HepG2 (cell line): ENCODE data around the gene BPIFA2. TPM values are rescaled to one million over a fixed set of nuclear protein-coding genes. Genes with fewer than 3 reads are reported as not detected.

Experiments
- CBX1 ChIP-seq: IDR thresholded peaks from one replicate; pipeline ENCODE4 v1.6.1; 2016; ENCODE audit warnings: antibody characterized with exemption, low read depth
- ELF1 ChIP-seq: sonication (generic); formaldehyde crosslinking; IDR thresholded peaks from 2 replicates; pipeline ENCODE4 v1.4.0; 2020; ENCODE audit warnings: missing genetic modification reagents
- FOXA3 ChIP-seq: IDR thresholded peaks from 2 replicates; pipeline ENCODE4 v1.6.1; 2016; ENCODE audit warnings: missing genetic modification reagents, missing compliant biosample characterization
- GATAD1 ChIP-seq: IDR thresholded peaks from 2 replicates; pipeline ENCODE4 v1.6.1; 2016; ENCODE audit warnings: missing genetic modification reagents, missing compliant biosample characterization
- GLI4 ChIP-seq: sonication (generic); formaldehyde crosslinking; IDR thresholded peaks from 2 replicates; pipeline ENCODE4 v1.5.1; 2020; ENCODE audit warnings: missing genetic modification reagents, mild to moderate bottlenecking, moderate library complexity, borderline replicate concordance
- NCOA2 ChIP-seq: sonication (generic); formaldehyde crosslinking; IDR thresholded peaks from 2 replicates; pipeline ENCODE4 v1.8.0; 2022; ENCODE audit warnings: inconsistent platforms
- NFE2 ChIP-seq: sonication (generic); formaldehyde crosslinking; IDR thresholded peaks from 2 replicates; pipeline ENCODE4 v1.4.0; 2020; ENCODE audit warnings: missing genetic modification reagents
- SOX13 ChIP-seq, 3 experiments: fragments of 450-650 bp in 1 of 3; sonication (generic) in 1 of 3; formaldehyde crosslinking in 1 of 3; IDR thresholded peaks in 2 of 3; conservative IDR thresholded peaks in 1 of 3; 2 replicates each; pipeline versions ENCODE4 v1.5.0 to v1.6.1; 2016 to 2020; ENCODE audit warnings: antibody characterized with exemption in 1 of 3, mild to moderate bottlenecking in 1 of 3, missing compliant biosample characterization in 1 of 3, missing genetic modification reagents in 1 of 3, moderate library complexity in 1 of 3
- TAF1 ChIP-seq: sonication (generic); formaldehyde crosslinking; IDR thresholded peaks from 2 replicates; pipeline ENCODE4 v1.4.0; 2020; ENCODE audit warnings: missing genetic modification reagents
- ZNF30 ChIP-seq: sonication (generic); formaldehyde crosslinking; IDR thresholded peaks from 2 replicates; pipeline ENCODE4 v1.5.0; 2020; ENCODE audit warnings: mild to moderate bottlenecking, missing genetic modification reagents
- ZNF337 ChIP-seq: sonication (generic); formaldehyde crosslinking; IDR thresholded peaks from 2 replicates; pipeline ENCODE4 v1.5.1; 2020; ENCODE audit warnings: missing genetic modification reagents, low read depth, mild to moderate bottlenecking, borderline replicate concordance
- ZNF383 ChIP-seq: sonication (generic); formaldehyde crosslinking; IDR thresholded peaks from 2 replicates; pipeline ENCODE4 v1.4.0; 2020; ENCODE audit warnings: missing genetic modification reagents, mild to moderate bottlenecking, borderline replicate concordance
- ZNF746 ChIP-seq: sonication (generic); formaldehyde crosslinking; IDR thresholded peaks from 2 replicates; pipeline ENCODE4 v1.8.0; 2022; ENCODE audit warnings: mild to moderate bottlenecking, missing genetic modification reagents
- ZNF839 ChIP-seq: sonication (generic); formaldehyde crosslinking; IDR thresholded peaks from 2 replicates; pipeline ENCODE4 v1.4.0; 2020; ENCODE audit warnings: missing genetic modification reagents, mild to moderate bottlenecking, borderline replicate concordance
- polyA plus RNA-seq, 8 experiments: library from polyadenylated mRNA; depleted of rRNA in 3 of 8; stranded (reverse) in 7 of 8; unstranded in 1 of 8; fragments of >200 nt; fragmentation: Illumina TruSeq in 4 of 8; extraction: Trizol in 4 of 8; gene quantifications; 2 replicates each; pipeline versions ENCODE4 v1.2.1 to v1.2.3, GENCODE V29; 2011 to 2016; ENCODE audit warnings: low read depth in 4 of 8, missing spikeins in 1 of 8, mixed read lengths in 1 of 8; ENCODE audit not compliant: insufficient read depth in 1 of 8
- total RNA-seq, 5 experiments: library from RNA; depleted of rRNA; stranded (reverse); fragments of >200 nt; fragmentation: Illumina TruSeq; extraction: Trizol; gene quantifications; 2 replicates each; pipeline ENCODE4 v1.2.3, GENCODE V29; 2016; ENCODE audit warnings: low read depth in 1 of 5
- TF ChIP-seq, protein P1 (sequence below): sonication (generic); formaldehyde crosslinking; IDR thresholded peaks from 2 replicates; pipeline ENCODE4 v1.4.0; 2020; ENCODE audit warnings: mild to moderate bottlenecking, low read depth, missing genetic modification reagents
- TF ChIP-seq, protein P2 (sequence below): sonication (generic); formaldehyde crosslinking; IDR thresholded peaks from 2 replicates; pipeline ENCODE4 v1.4.0; 2020; ENCODE audit warnings: mild to moderate bottlenecking, missing genetic modification reagents
- TF ChIP-seq, protein P3 (sequence below): sonication (generic); formaldehyde crosslinking; IDR thresholded peaks from 2 replicates; pipeline ENCODE4 v1.5.0; 2020; ENCODE audit warnings: missing genetic modification reagents, mild to moderate bottlenecking, borderline replicate concordance
- TF ChIP-seq, protein P4 (sequence below): sonication (generic); IDR thresholded peaks from 2 replicates; pipeline ENCODE4 v1.6.1; 2016; ENCODE audit warnings: low read depth, borderline replicate concordance
- TF ChIP-seq, protein P5 (sequence below): fragments of 450-650 bp; IDR thresholded peaks from 2 replicates; pipeline ENCODE4 v1.6.1; 2017; ENCODE audit warnings: mild to moderate bottlenecking
- TF ChIP-seq, protein P6 (sequence below): sonication (generic); formaldehyde crosslinking; IDR thresholded peaks from 2 replicates; pipeline ENCODE4 v1.5.1; 2020; ENCODE audit warnings: mild to moderate bottlenecking, missing genetic modification reagents, moderate library complexity
- TF ChIP-seq, protein P7 (sequence below): sonication (generic); formaldehyde crosslinking; IDR thresholded peaks from 2 replicates; pipeline ENCODE4 v1.4.0; 2020; ENCODE audit warnings: missing genetic modification reagents

The BPIFA2 gene
- total and polyA plus RNA-seq, 2 of the 13 experiments (the other 11 are each of a cell fraction or from before 2014, with no cell fraction given), result not detected

DNA sequence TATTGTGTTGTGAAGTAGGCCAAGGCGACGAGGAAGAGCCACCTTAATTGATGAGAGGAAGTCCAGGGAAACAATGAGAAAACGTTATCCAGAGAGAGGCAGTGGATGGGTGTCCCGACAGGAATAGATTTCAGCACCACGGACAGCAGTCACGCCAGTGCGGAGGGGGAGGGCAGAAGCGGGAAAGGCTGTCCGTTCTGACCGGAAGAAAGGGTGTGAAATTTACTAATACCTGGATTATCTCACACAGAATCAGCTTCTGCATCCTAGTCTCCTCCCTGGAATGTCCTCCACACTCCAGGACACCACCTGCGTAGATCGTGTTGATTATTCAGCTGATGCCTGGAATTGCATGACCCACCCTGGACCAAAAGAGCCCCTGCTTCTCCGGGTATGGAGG, 41.8 kb downstream of the BPIFA2 start (continued):
- TF ChIP-seq, protein P1, sequence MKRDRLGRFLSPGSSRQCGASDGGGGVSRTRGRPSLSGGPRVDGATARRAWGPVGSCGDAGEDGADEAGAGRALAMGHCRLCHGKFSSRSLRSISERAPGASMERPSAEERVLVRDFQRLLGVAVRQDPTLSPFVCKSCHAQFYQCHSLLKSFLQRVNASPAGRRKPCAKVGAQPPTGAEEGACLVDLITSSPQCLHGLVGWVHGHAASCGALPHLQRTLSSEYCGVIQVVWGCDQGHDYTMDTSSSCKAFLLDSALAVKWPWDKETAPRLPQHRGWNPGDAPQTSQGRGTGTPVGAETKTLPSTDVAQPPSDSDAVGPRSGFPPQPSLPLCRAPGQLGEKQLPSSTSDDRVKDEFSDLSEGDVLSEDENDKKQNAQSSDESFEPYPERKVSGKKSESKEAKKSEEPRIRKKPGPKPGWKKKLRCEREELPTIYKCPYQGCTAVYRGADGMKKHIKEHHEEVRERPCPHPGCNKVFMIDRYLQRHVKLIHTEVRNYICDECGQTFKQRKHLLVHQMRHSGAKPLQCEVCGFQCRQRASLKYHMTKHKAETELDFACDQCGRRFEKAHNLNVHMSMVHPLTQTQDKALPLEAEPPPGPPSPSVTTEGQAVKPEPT (CRISPR knock-in tag), result peak; percentile 93; the same call in 1 of the 2 replicates
- TF ChIP-seq NCOA2 (CRISPR knock-in tag), result peak; percentile 82
- TF ChIP-seq, protein P2, sequence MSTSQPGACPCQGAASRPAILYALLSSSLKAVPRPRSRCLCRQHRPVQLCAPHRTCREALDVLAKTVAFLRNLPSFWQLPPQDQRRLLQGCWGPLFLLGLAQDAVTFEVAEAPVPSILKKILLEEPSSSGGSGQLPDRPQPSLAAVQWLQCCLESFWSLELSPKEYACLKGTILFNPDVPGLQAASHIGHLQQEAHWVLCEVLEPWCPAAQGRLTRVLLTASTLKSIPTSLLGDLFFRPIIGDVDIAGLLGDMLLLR (CRISPR knock-in tag), result peak; percentile 84; the same call in 1 of the 2 replicates
- peak; percentile 65; the same call in 1 of the 2 replicates for TF ChIP-seq ZNF30 (CRISPR knock-in tag)
- TF ChIP-seq, protein P3, sequence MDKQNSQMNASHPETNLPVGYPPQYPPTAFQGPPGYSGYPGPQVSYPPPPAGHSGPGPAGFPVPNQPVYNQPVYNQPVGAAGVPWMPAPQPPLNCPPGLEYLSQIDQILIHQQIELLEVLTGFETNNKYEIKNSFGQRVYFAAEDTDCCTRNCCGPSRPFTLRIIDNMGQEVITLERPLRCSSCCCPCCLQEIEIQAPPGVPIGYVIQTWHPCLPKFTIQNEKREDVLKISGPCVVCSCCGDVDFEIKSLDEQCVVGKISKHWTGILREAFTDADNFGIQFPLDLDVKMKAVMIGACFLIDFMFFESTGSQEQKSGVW (CRISPR knock-in tag), result no peak
- TF ChIP-seq ZNF746 (CRISPR knock-in tag), result peak; percentile 84
- TF ChIP-seq, protein P4, sequence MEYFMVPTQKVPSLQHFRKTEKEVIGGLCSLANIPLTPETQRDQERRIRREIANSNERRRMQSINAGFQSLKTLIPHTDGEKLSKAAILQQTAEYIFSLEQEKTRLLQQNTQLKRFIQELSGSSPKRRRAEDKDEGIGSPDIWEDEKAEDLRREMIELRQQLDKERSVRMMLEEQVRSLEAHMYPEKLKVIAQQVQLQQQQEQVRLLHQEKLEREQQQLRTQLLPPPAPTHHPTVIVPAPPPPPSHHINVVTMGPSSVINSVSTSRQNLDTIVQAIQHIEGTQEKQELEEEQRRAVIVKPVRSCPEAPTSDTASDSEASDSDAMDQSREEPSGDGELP, result no peak
- no peak for TF ChIP-seq TAF1 (CRISPR knock-in tag)
- no peak for TF ChIP-seq CBX1
- TF ChIP-seq, protein P5, sequence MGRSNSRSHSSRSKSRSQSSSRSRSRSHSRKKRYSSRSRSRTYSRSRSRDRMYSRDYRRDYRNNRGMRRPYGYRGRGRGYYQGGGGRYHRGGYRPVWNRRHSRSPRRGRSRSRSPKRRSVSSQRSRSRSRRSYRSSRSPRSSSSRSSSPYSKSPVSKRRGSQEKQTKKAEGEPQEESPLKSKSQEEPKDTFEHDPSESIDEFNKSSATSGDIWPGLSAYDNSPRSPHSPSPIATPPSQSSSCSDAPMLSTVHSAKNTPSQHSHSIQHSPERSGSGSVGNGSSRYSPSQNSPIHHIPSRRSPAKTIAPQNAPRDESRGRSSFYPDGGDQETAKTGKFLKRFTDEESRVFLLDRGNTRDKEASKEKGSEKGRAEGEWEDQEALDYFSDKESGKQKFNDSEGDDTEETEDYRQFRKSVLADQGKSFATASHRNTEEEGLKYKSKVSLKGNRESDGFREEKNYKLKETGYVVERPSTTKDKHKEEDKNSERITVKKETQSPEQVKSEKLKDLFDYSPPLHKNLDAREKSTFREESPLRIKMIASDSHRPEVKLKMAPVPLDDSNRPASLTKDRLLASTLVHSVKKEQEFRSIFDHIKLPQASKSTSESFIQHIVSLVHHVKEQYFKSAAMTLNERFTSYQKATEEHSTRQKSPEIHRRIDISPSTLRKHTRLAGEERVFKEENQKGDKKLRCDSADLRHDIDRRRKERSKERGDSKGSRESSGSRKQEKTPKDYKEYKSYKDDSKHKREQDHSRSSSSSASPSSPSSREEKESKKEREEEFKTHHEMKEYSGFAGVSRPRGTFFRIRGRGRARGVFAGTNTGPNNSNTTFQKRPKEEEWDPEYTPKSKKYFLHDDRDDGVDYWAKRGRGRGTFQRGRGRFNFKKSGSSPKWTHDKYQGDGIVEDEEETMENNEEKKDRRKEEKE, result no peak
- TF ChIP-seq ZNF337 (CRISPR knock-in tag), result no peak
- TF ChIP-seq SOX13 (IDR thresholded peaks at IDR 0.05), result no peak
- TF ChIP-seq SOX13 (CRISPR knock-in tag; conservative IDR thresholded peaks at IDR 0.05 in 1 of 2, IDR thresholded peaks at IDR 0.05 in 1 of 2), result peak in 1 of 2 experiments; percentile 65; a peak in 1 of 4 replicates
- TF ChIP-seq, protein P6, sequence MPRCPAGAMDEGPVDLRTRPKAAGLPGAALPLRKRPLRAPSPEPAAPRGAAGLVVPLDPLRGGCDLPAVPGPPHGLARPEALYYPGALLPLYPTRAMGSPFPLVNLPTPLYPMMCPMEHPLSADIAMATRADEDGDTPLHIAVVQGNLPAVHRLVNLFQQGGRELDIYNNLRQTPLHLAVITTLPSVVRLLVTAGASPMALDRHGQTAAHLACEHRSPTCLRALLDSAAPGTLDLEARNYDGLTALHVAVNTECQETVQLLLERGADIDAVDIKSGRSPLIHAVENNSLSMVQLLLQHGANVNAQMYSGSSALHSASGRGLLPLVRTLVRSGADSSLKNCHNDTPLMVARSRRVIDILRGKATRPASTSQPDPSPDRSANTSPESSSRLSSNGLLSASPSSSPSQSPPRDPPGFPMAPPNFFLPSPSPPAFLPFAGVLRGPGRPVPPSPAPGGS (CRISPR knock-in tag), result peak; percentile 85; the same call in 1 of the 2 replicates
- peak; percentile 83 for TF ChIP-seq GATAD1 (CRISPR knock-in tag)
- TF ChIP-seq FOXA3, result peak; percentile 72
- TF ChIP-seq ZNF839 (CRISPR knock-in tag), result no peak
- TF ChIP-seq ELF1 (CRISPR knock-in tag), result peak; percentile 70
- TF ChIP-seq, protein P7, sequence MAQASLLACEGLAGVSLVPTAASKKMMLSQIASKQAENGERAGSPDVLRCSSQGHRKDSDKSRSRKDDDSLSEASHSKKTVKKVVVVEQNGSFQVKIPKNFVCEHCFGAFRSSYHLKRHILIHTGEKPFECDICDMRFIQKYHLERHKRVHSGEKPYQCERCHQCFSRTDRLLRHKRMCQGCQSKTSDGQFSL (CRISPR knock-in tag), result peak; percentile 88; the same call in 1 of the 2 replicates
- TF ChIP-seq ZNF383 (CRISPR knock-in tag), result no peak
- TF ChIP-seq GLI4 (CRISPR knock-in tag), result no peak; the same call in 1 of the 2 replicates
- TF ChIP-seq NFE2 (CRISPR knock-in tag), result peak; percentile 61; the same call in 1 of the 2 replicates
